Panc1 (cell line): ENCODE data around the gene KDM4F. TPM values are rescaled to one million over a fixed set of nuclear protein-coding genes. Genes with fewer than 3 reads are reported as not detected.

ENCODE experiments used
- ATAC-seq: fragments of 200-7000 bp; cut with Tn5 transposase; 2 replicates; pipeline ENCODE4 v1.9.1; 2020; ENCODE audit warnings: mild to moderate bottlenecking, moderate library complexity
- BruUV-seq: library from RNA; stranded (reverse); fragments of 400-500 nt; replicated peaks from 2 replicates; lab custom pipeline; 2021; lab: Mats Ljungman, UMichigan
- CTCF ChIA-PET: fragments of 300-600 bp; sonication (Branson Sonifier 250); formaldehyde crosslinking; loops from one replicate; lab custom pipeline; 2022; ENCODE audit warnings: antibody characterized with exemption; lab: Charles Lee
- POLR2A ChIA-PET: fragments of 300-600 bp; sonication (Branson Sonifier 250); formaldehyde crosslinking; loops from one replicate; lab custom pipeline; 2022; ENCODE audit warnings: antibody characterized with exemption; lab: Charles Lee
- DNase-seq: peaks from one replicate; pipeline ENCODE4 v3.0.0-alpha.2; 2010; ENCODE audit warnings: low read depth, low spot score
- H3K27ac ChIP-seq: 2 replicates; pipeline ENCODE4 v1.5.1; 2011; ENCODE audit warnings: mild to moderate bottlenecking, low read length, inconsistent platforms
- H3K27me3 ChIP-seq: fragments of 200-500 bp; sonication (Bioruptor generic); 2 replicates; pipeline ENCODE4 v1.6.0; 2014; ENCODE audit warnings: low read length, inconsistent platforms; ENCODE audit not compliant: control insufficient read depth, insufficient read depth
- H3K36me3 ChIP-seq: fragments of 200-500 bp; sonication (Bioruptor generic); 2 replicates; pipeline ENCODE4 v1.5.1; 2014; ENCODE audit warnings: inconsistent platforms, mild to moderate bottlenecking, low read length, moderate library complexity; ENCODE audit not compliant: control insufficient read depth, insufficient read depth
- H3K4me1 ChIP-seq: 2 replicates; pipeline ENCODE4 v1.5.1; 2011; ENCODE audit warnings: inconsistent platforms, mild to moderate bottlenecking, low read length, moderate library complexity; ENCODE audit not compliant: control insufficient read depth, insufficient read depth
- H3K4me3 ChIP-seq, 2 experiments: 2 replicates each; pipeline ENCODE4 v1.5.1; 2011 to 2012; ENCODE audit warnings: low read depth in 2 of 2, low read length in 2 of 2, mild to moderate bottlenecking in 2 of 2, inconsistent platforms in 1 of 2, moderate library complexity in 1 of 2
- H3K9me3 ChIP-seq: fragments of 200-500 bp; sonication (Bioruptor generic); 2 replicates; pipeline ENCODE4 v1.5.1; 2014; ENCODE audit warnings: low read depth, mild to moderate bottlenecking, inconsistent platforms, low read length, moderate library complexity; ENCODE audit not compliant: control insufficient read depth, insufficient read depth
- CTCF ChIP-seq: fragments of 450-650 bp; IDR thresholded peaks from 2 replicates; pipeline ENCODE4 v1.5.1; 2017; ENCODE audit warnings: mild to moderate bottlenecking
- POLR2AphosphoS5 ChIP-seq: IDR thresholded peaks from 2 replicates; pipeline ENCODE4 v1.6.1; 2012; ENCODE audit warnings: mild to moderate bottlenecking, low read depth, low read length, moderate library complexity
- REST ChIP-seq, 2 experiments: IDR thresholded peaks; 2 replicates each; pipeline ENCODE4 v1.6.1; 2011 to 2012; ENCODE audit warnings: low read depth in 2 of 2, control low read depth in 1 of 2, low read length in 1 of 2, mild to moderate bottlenecking in 1 of 2, moderate library complexity in 1 of 2; ENCODE audit not compliant: insufficient read depth in 1 of 2
- SIN3A ChIP-seq: IDR thresholded peaks from 2 replicates; pipeline ENCODE4 v1.6.1; 2012; ENCODE audit warnings: low read depth, mild to moderate bottlenecking, low read length, moderate library complexity, borderline replicate concordance; ENCODE audit not compliant: insufficient read depth
- TCF7L2 ChIP-seq: IDR thresholded peaks from 2 replicates; pipeline ENCODE4 v1.6.1; 2011; ENCODE audit warnings: mild to moderate bottlenecking, low read depth, low read length, inconsistent platforms
- in situ Hi-C: cut with HindIII; loops from 2 replicates; pipeline ENCODE4 v1.10.0; 2016; ENCODE audit warnings: low sequenced_read_pairs, low pct_unique_long_range_greater_than_20kb
- intact Hi-C: fragments of 100-400 bp; cut with micrococcal nuclease; formaldehyde crosslinking; loops from one replicate; pipeline ENCODE4 v1.10.0; 2022; ENCODE audit not compliant: unreplicated experiment
- total RNA-seq: library from RNA; stranded (reverse); gene quantifications from one replicate; pipeline ENCODE4 v1.2.1, GENCODE V29; 2021; ENCODE audit not compliant: unreplicated experiment

The KDM4F gene
- total RNA-seq, 1 experiment from 2014 or later = not detected

GRCh38 chr11:95058621-95059020 is 9.4 kb downstream of the KDM4F start:
- CTCF ChIA-PET = no interaction called here
- no peaks in the 10 kb centered on the region for H3K36me3 ChIP-seq
- in situ Hi-C loops = no loop called here
- POLR2A ChIA-PET = no interaction called here
- DNase-seq (no peak), ATAC-seq (no peak)
- intact Hi-C loops = no loop called here
- peaks cover 25% of the 10 kb centered on the region; the same call in 1 of the 2 replicates for H3K27me3 ChIP-seq
- no TSS peak for BruUV-seq
- H3K9me3 ChIP-seq = no peaks in the 10 kb centered on the region
- no peak for TF ChIP-seq CTCF
- no peak overlapping the region for H3K27ac ChIP-seq
- H3K4me1 ChIP-seq = no peaks in the 10 kb centered on the region
- no peak overlapping the region for H3K4me3 ChIP-seq

- Histone ChIP-seq H3K27me3 (peaks cover 25% of the 10 kb centered on the region; the same call in 1 of the 2 replicates), H3K4me3 (no peak overlapping the region), H3K27ac (no peak overlapping the region), H3K9me3 (no peaks in the 10 kb centered on the region), H3K36me3 (no peaks in the 10 kb centered on the region), H3K4me1 (no peaks in the 10 kb centered on the region)
- DNase-seq = no peak
- TF ChIP-seq CTCF (no peak), TCF7L2 (no peak), POLR2AphosphoS5 (no peak), SIN3A (no peak), REST (IDR thresholded peaks at IDR 0.05; ENCODE audit: insufficient read depth in 1 of 2, low read depth in 2 of 2, low read length in 1 of 2) (no peak)
- ChIA-PET CTCF (no interaction called here), POLR2A (no interaction called here)
- BruUV-seq = no TSS peak
- no peak for ATAC-seq
- in situ Hi-C loops (no loop called here), intact Hi-C loops (no loop called here)
These were observed 9.8 kb downstream of the KDM4F start for GRCh38 chr11:95059046-95059445.
